Activated T-cell treated with anti-CD3 and anti-CD28 coated beads, Interleukin-2, amount 50 U/mL, for 1 hour (primary cell): ENCODE measurements around the gene SUV39H1.
A peak's percentile ranks its signal among the peaks of the same experiment; 100 is the strongest.
"Not testable (repeated sequence)": the region's sequence is repeated elsewhere in the genome, so short reads cannot be mapped to it uniquely, and the experiment has no call there.

Experiments used
- DNase-seq: peaks from one replicate; pipeline ENCODE4 v3.0.0-alpha.2; 2020

Gene SUV39H1

DNA sequence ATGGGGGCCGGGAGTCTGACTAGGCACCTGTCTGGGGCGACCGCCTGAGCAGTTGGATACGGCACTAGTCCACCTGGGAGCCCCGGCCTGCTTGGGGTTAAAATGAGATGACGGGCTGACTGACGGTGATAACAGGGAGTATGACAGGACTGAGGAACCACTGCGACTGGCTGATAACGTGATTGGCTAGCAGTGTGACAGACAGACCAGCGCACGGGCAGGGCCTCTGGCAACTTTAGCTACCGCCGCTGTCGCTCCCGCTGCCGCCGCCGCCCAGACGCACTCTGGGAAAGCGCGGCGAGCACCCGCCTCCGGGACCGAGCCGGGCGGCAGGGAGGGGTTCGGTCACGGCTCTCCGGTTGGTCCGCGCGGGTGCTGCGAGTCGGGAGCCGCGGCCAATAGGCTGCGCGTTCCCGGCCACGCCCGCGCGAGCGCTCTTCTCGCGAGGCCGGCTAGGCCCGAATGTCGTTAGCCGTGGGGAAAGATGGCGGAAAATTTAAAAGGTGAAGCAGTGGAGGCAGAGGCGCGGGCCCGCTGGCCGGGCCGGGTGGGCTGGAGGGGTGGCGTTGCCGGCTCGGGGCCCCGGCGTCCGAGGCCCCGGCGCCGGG is at the start of gene SUV39H1:
SUV39H1 (plus strand) TSS at position 434 of the 608 bp plus-strand sequence; CDS start at position 485, 51 bp downstream.
- peak; percentile 81 for DNase-seq

GRCh38 chrX:48648336-48648751 is 48.2 kb upstream of the SUV39H1 start:
- DNase-seq, result peak; percentile 29

DNA sequence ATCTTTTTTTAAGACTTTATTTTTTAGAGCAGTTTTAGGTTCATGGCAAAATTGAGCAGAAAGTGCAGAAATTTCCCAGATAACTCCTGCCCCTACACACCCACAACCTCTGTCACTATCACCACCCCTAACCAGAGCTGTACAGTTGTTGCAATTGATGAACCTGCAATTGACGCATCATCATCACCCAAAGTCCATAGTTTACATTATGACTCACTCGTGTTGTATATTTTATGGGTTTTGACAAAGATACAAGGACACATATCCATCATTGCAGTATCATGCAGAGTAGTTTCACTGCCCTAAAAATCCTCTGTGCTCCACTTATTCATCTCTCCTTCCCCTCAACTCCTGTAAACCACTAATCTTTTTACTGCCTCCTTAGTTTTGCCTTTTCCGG is 47.4 kb upstream of the SUV39H1 start:
- DNase-seq, result no peak

DNA sequence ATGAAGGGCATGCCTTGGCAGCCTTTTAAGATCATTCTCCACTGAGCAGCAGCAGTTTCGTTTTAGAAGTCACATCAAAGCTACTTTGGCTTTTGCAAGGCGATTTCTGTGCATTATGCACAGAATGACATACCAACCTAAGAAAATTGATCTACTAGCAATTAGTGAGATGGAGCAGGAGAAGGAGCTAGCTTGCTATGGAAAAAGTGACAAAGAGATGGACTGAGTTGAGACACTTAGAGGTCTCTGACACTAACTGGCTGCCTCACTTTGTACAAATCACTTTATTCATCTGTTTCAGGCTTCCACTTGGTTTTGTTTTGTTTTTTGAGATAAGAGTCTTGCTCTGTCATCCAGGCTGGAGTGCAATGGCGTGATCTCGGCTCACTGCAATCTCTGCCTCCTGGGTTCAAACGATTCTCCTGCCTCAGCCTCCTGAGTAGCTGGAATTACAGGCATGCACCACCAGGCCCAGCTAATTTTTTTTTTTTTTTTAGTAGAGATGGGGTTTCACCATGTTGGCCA is 44.4 kb upstream of the SUV39H1 start:
- not testable (repeated sequence) for DNase-seq

- DNase-seq, result not testable (repeated sequence)
Observed at GRCh38 chrX:48654746-48655145, 41.8 kb upstream of the SUV39H1 start.

DNA sequence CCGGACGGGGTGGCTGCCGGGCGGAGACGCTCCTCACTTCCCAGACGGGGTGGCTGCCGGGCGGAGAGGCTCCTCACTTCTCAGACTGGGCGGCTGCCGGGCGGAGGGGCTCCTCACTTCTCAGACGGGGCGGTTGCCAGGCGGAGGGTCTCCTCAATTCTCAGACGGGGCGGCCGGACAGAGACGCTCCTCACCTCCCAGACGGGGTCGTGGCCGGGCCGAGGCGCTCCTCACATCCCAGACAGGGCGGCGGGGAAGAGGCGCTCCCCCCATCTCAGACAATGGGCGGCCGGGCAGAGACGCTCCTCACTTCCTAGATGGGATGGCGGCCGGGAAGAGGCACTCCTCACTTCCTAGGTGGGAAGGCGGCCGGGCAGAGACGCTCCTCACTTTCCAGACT is 36.8 kb upstream of the SUV39H1 start:
- DNase-seq, result not testable (repeated sequence)

GRCh38 chrX:48663241-48663640 is 33.3 kb upstream of the SUV39H1 start:
- no peak for DNase-seq

- no peak for DNase-seq
Observed at GRCh38 chrX:48664156-48664555, 32.4 kb upstream of the SUV39H1 start.

GRCh38 chrX:48665991-48666390 is 30.5 kb upstream of the SUV39H1 start:
- DNase-seq, result no peak

DNA sequence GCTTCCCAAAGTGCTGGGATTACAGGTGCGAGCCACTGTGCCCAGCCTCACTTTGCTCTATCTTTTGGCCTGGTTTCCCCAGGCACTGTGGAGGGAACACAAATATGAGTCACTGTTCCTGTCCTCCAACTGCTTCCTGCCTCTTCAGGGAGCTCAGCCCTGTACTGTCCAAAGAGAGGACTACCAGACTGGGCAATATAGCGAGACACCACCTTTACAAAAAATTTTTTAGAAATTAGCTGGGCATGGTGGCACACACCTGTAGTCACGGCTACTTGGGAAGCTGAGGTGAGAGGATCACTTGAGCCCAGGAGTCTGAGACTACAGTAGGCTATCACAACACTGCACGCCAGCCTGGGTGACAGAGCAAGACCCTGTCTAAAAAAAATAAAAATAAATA is 29.9 kb upstream of the SUV39H1 start:
- DNase-seq, result no peak

- DNase-seq, result no peak
Observed at GRCh38 chrX:48667509-48667908, 29.0 kb upstream of the SUV39H1 start.

GRCh38 chrX:48668187-48668586 is 28.3 kb upstream of the SUV39H1 start:
- DNase-seq, result not testable (repeated sequence)

DNA sequence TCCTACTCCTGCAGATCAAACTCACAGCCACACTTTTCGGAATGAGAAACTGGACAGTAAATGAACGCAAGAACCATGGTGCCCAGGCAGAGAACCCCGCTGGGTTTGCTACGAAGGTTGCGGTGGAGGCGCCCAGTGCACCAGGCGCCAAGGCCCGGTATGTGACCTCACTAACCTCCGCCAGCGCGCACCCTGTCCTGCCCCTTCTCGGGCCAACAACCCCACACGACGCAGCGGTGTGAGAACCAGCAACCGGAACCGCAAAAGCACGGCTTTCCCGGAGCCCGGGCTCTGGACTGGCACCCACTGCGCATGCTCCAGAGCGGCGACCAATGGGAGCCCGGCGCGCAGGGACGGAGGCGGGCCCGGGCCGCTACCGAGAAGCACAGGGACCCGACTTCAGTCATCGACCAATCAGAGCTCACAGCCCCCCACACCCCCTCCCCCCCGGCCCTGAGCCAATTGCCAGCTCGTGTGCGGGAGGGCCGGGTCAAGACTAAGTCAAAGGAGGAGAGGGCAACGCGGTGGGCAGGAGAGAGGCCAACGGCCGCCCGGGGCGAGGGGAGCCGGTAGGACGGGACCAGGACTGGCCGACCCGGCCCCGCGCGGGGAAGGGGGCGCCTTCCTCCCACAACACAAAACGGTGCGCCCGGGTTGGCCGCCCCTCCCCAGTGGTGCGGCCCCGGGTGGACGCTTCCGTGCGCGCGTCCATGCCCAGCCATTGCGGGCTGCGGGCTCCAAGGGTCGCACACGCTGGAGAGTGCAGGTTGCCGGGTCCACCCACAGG is 20.2 kb upstream of the SUV39H1 start:
- peak; percentile 86 for DNase-seq

DNA sequence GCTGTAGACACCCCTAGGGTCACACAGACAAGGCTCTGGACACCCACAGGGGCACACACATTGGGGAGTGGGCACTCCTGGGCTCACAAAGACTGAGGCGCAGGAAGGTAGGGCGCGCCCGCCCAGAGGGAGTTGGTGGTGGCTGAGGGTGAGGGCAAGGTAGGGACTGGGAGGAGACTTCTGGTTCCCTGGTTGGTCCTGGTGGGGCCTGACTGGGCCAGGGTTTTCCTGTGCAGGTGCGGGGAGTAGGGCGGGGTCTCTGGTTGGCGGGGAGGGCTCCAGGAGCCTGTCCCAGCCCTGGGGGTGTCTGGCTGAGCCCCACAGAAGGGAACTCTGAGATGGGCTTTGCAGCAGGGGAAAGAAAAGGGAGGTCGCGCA is 19.7 kb upstream of the SUV39H1 start:
- DNase-seq, result no peak

GRCh38 chrX:48677516-48677915 is 19.0 kb upstream of the SUV39H1 start:
- no peak for DNase-seq

DNA sequence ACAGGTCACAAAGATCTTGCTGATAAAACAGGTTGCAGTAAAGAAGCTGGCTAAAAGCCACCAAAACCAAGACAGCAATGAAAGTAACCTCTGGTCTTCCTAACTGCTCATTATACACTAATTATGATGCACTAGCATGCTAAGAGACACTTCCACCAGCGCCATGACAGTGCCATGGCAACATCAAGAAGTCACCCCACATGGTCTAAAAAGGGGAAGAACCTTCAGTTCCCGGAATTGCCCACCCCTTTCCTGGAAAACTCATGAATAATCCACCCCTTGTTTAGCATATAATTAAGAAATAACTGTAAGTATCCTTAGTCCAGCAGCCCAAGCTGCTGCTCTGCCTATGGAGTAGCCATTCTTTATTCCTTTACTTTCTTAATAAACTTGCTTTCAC is 16.1 kb upstream of the SUV39H1 start:
- DNase-seq, result not testable (repeated sequence)

GRCh38 chrX:48680925-48681324 is 15.6 kb upstream of the SUV39H1 start:
- DNase-seq, result not testable (repeated sequence)

- no peak for DNase-seq
Observed at GRCh38 chrX:48681539-48682183, 14.9 kb upstream of the SUV39H1 start.

DNA sequence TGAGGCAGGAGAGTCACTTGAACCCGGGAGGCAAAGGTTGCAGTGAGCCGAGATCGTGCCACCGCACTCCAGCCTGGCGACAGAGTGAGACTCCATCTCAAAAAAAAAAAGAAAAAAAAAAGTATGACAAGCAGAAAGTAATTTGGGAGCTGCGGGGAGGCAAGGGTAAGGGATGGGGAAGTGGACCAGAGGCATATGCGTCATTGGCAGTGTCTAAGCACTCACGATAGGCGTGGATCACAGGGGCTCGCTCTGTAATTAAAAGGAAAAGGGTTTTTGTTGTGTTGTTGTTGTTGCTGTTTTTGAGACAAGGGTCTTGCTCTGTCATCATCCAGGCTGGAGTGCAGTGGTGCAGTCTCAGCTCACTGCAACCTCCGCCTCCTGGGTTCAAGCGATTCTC is 13.7 kb upstream of the SUV39H1 start:
- DNase-seq, result not testable (repeated sequence)

DNA sequence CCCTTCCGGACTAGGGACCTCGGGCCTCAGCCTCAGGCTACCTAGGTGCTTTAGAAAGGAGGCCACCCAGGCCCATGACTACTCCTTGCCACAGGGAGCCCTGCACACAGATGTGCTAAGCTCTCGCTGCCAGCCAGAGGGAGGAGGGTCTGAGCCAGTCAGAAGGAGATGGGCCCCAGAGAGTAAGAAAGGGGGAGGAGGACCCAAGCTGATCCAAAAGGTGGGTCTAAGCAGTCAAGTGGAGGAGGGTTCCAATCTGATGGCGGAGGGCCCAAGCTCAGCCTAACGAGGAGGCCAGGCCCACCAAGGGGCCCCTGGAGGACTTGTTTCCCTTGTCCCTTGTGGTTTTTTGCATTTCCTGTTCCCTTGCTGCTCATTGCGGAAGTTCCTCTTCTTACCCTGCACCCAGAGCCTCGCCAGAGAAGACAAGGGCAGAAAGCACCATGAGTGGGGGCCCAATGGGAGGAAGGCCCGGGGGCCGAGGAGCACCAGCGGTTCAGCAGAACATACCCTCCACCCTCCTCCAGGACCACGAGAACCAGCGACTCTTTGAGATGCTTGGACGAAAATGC is 13.0 kb upstream of the SUV39H1 start, which contains the start of gene WAS:
WAS (plus strand) TSS at position 389 of the 572 bp plus-strand sequence; CDS start at position 444, 55 bp downstream.
- DNase-seq, result peak; percentile 40

DNA sequence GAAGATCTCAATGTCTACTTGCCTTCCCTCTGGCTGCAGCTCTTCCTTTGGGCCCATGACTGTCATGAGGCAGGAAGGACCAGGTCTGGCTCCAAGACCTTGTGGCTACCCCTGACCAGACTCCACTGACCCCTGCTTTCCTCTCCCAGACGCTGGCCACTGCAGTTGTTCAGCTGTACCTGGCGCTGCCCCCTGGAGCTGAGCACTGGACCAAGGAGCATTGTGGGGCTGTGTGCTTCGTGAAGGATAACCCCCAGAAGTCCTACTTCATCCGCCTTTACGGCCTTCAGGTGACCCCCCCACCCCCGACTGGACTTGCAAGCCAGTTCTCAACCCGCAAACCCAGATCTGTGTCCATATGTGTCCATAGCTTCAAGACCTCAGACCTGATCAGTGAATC is 12.4 kb upstream of the SUV39H1 start:
- DNase-seq, result no peak

- no peak for DNase-seq
Observed at GRCh38 chrX:48685416-48685815, 11.1 kb upstream of the SUV39H1 start.

DNA sequence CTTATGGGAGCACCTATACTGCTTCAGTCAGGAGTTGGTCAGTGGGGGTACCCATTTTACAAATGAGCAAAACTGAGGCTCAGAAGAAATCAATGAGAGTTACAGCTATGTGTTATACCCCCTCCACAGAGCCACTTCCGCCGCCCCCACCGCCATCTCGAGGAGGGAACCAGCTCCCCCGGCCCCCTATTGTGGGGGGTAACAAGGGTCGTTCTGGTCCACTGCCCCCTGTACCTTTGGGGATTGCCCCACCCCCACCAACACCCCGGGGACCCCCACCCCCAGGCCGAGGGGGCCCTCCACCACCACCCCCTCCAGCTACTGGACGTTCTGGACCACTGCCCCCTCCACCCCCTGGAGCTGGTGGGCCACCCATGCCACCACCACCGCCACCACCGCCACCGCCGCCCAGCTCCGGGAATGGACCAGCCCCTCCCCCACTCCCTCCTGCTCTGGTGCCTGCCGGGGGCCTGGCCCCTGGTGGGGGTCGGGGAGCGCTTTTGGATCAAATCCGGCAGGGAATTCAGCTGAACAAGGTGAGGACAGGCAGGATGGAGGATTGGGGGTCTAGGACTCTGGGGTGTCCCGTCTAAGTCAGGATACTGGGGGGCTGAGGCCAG is 7.9 kb upstream of the SUV39H1 start:
- no peak for DNase-seq
